Stimulated activated CD4-positive, alpha-beta T cell treated with anti-CD3 and anti-CD28 coated beads, Interleukin-1b, Interleukin-23, amount 100 ng/mL, for 24 hours (primary cell): ENCODE data around the gene ACAP1.

Experiments used
- DNase-seq, 4 experiments: peaks; one replicate each; pipeline ENCODE4 v3.0.0-alpha.2; 2020; ENCODE audit warnings: low read depth in 4 of 4, low spot score in 1 of 4

Gene ACAP1

GRCh38 chr17:7384489-7385081 lies 48.3 kb downstream of the ACAP1 start:
- DNase-seq: no peak

GRCh38 chr17:7388856-7389255 lies 52.5 kb downstream of the ACAP1 start:
- no peak for DNase-seq

GRCh38 chr17:7389924-7390910 lies 53.9 kb downstream of the ACAP1 start:
- DNase-seq: no peak

- DNase-seq: no peak
Measured at GRCh38 chr17:7391307-7391706, 55.0 kb downstream of the ACAP1 start.

GRCh38 chr17:7392696-7393612 lies 56.6 kb downstream of the ACAP1 start:
- no peak for DNase-seq

- peak in 1 of 4 experiments; percentile 48 for DNase-seq
Measured at GRCh38 chr17:7393613-7394451, 57.5 kb downstream of the ACAP1 start.

GRCh38 chr17:7394452-7395191 lies 58.3 kb downstream of the ACAP1 start, which contains the start of gene PLSCR3:
TSS of gene PLSCR3 (minus strand) at chr17:7394525. CDS start at chr17:7394110, 415 bp downstream.
- peak; percentile 58 to 85 (median 69) for DNase-seq

- DNase-seq: no peak
Measured at GRCh38 chr17:7396147-7396546, 59.8 kb downstream of the ACAP1 start.

GRCh38 chr17:7398612-7399011 lies 62.3 kb downstream of the ACAP1 start:
- DNase-seq: no peak
